Fibroblast of skin of abdomen (primary cell): Measurements from ENCODE around the gene TXNL4B.
"Not testable (repeated sequence)": the region's sequence is repeated elsewhere in the genome, so short reads cannot be mapped to it uniquely, and the experiment has no call there.

Experiments
- DNase-seq: peaks from one replicate; pipeline ENCODE4 v3.0.0-alpha.2; 2013

Gene TXNL4B

GRCh38 chr16:72072514-72073342 lies 20.7 kb downstream of the TXNL4B start:
- DNase-seq, result no peak

- DNase-seq, result no peak
Measured at GRCh38 chr16:72068930-72069329, 24.5 kb downstream of the TXNL4B start.

- DNase-seq, result peak; percentile 23
Measured at GRCh38 chr16:72066747-72067146, 26.7 kb downstream of the TXNL4B start.

- DNase-seq, result no peak
Measured at GRCh38 chr16:72064361-72064894, 29.0 kb downstream of the TXNL4B start.

- no peak for DNase-seq
Measured at GRCh38 chr16:72061564-72061963, 31.9 kb downstream of the TXNL4B start.

- no peak for DNase-seq
Measured at GRCh38 chr16:72060405-72060804, 33.0 kb downstream of the TXNL4B start.

- DNase-seq, result not testable (repeated sequence)
Measured at GRCh38 chr16:72059060-72059459, 34.4 kb downstream of the TXNL4B start.

- DNase-seq, result not testable (repeated sequence)
Measured at GRCh38 chr16:72057313-72057712, 36.1 kb downstream of the TXNL4B start.

- DNase-seq, result no peak
Measured at GRCh38 chr16:72055911-72056310, 37.5 kb downstream of the TXNL4B start.

- DNase-seq, result not testable (repeated sequence)
Measured at GRCh38 chr16:72054254-72054847, 39.1 kb downstream of the TXNL4B start, which contains the start of gene HP. TSS of gene HP (plus strand) at chr16:72054505. CDS start at chr16:72054653, 148 bp downstream.

- DNase-seq, result no peak
Measured at GRCh38 chr16:72051818-72052217, 41.6 kb downstream of the TXNL4B start.

- DNase-seq, result no peak
Measured at GRCh38 chr16:72050769-72051464, 42.5 kb downstream of the TXNL4B start.

GRCh38 chr16:72049110-72049509 lies 44.3 kb downstream of the TXNL4B start:
- no peak for DNase-seq

GRCh38 chr16:72044825-72045359 lies 48.5 kb downstream of the TXNL4B start:
- DNase-seq, result no peak

- no peak for DNase-seq
Measured at GRCh38 chr16:72044296-72044695, 49.1 kb downstream of the TXNL4B start.

- no peak for DNase-seq
Measured at GRCh38 chr16:72043539-72043938, 49.9 kb downstream of the TXNL4B start.

- no peak for DNase-seq
Measured at GRCh38 chr16:72043058-72043457, 50.4 kb downstream of the TXNL4B start.

- DNase-seq, result no peak
Measured at GRCh38 chr16:72042157-72042660, 51.2 kb downstream of the TXNL4B start.

- no peak for DNase-seq
Measured at GRCh38 chr16:72036098-72036497, 57.3 kb downstream of the TXNL4B start.
